Calu3 (cell line): ENCODE data around the gene SLCO2A1. TPM values are rescaled to one million over a fixed set of nuclear protein-coding genes. Genes with fewer than 3 reads are reported as not detected.

Source experiments
- BruUV-seq: library from RNA; stranded (reverse); fragments of 400-500 nt; replicated peaks from 2 replicates; lab custom pipeline; 2021; lab: Mats Ljungman, UMichigan
- CTCF ChIA-PET: fragments of 300-600 bp; sonication (Branson Sonifier 250); formaldehyde crosslinking; loops from one replicate; lab custom pipeline; 2022; ENCODE audit warnings: antibody characterized with exemption; lab: Charles Lee
- DNase-seq: peaks from one replicate; pipeline ENCODE4 v3.0.0; 2022
- H3K27ac Mint-ChIP-seq: one replicate; pipeline ENCODE4 v1.8.0; 2022; ENCODE audit warnings: mixed read lengths; ENCODE audit not compliant: unreplicated experiment
- H3K27me3 Mint-ChIP-seq: one replicate; pipeline ENCODE4 v1.8.0; 2022; ENCODE audit warnings: mixed read lengths; ENCODE audit not compliant: unreplicated experiment
- H3K36me3 Mint-ChIP-seq: one replicate; pipeline ENCODE4 v1.8.0; 2022; ENCODE audit warnings: mild to moderate bottlenecking, moderate library complexity, mixed read lengths; ENCODE audit not compliant: insufficient read depth, unreplicated experiment
- H3K4me1 Mint-ChIP-seq: one replicate; pipeline ENCODE4 v1.8.0; 2022; ENCODE audit warnings: mild to moderate bottlenecking, low read depth, mixed read lengths; ENCODE audit not compliant: unreplicated experiment
- H3K4me3 Mint-ChIP-seq: one replicate; pipeline ENCODE4 v1.8.0; 2022; ENCODE audit warnings: mild to moderate bottlenecking, low read depth, moderate library complexity, mixed read lengths; ENCODE audit not compliant: unreplicated experiment
- H3K9me3 Mint-ChIP-seq: one replicate; pipeline ENCODE4 v1.8.0; 2022; ENCODE audit warnings: low read depth, mixed read lengths; ENCODE audit not compliant: unreplicated experiment
- intact Hi-C: fragments of 100-400 bp; cut with micrococcal nuclease; formaldehyde crosslinking; loops from one replicate; pipeline ENCODE4 v1.10.0; 2022; ENCODE audit not compliant: unreplicated experiment
- total RNA-seq: library from RNA; stranded (reverse); gene quantifications from 2 replicates; pipeline ENCODE4 v1.2.3, GENCODE V29; 2022
- TF ChIP-seq, protein P1 (sequence below): fragments of 200-600 bp; IDR thresholded peaks from one replicate; pipeline ENCODE4 v1.8.0; 2022; ENCODE audit warnings: antibody characterized with exemption; ENCODE audit not compliant: unreplicated experiment

The SLCO2A1 gene
- total RNA-seq, 1 experiment from 2014 or later = not detected

DNA sequence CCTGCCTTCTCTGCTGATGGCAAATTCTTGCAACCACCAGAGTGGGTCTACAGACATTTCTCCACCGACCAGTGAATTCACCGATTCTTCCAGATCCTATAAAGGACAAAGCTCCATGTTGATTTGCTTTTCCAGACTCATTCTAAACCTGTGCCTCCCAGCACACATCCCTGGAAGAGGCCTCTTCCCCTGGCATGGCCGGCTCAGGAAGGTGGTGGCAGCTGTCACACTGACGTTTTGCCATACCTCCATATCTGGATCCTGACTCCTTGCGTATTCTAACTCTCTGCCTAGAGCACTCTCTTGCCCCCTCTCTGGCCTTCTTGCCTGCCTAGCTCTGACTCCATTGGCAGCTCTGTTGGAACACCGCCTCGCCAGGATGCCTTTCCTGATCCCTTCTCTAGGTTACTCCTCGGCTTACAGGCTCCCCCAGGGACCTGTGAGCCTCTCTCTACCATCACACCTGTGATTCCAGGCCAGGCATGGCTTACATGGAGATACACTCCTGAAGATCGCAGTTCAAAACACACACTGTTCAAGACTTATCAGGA is 31.0 kb downstream of the SLCO2A1 start:
- Mint-ChIP-seq H3K4me3 (no peak overlapping the region), H3K9me3 (no peaks in the 10 kb centered on the region), H3K36me3 (no peaks in the 10 kb centered on the region), H3K4me1 (no peaks in the 10 kb centered on the region), H3K27ac (no peak overlapping the region), H3K27me3 (peaks cover 100% of the 10 kb centered on the region)
- CTCF ChIA-PET = interaction anchor here (1.1 kb wide), 1 partner anchor 29 kb away, joined by 3 read pairs; no protein-coding TSS in a partner anchor
- TF ChIP-seq, protein P1, sequence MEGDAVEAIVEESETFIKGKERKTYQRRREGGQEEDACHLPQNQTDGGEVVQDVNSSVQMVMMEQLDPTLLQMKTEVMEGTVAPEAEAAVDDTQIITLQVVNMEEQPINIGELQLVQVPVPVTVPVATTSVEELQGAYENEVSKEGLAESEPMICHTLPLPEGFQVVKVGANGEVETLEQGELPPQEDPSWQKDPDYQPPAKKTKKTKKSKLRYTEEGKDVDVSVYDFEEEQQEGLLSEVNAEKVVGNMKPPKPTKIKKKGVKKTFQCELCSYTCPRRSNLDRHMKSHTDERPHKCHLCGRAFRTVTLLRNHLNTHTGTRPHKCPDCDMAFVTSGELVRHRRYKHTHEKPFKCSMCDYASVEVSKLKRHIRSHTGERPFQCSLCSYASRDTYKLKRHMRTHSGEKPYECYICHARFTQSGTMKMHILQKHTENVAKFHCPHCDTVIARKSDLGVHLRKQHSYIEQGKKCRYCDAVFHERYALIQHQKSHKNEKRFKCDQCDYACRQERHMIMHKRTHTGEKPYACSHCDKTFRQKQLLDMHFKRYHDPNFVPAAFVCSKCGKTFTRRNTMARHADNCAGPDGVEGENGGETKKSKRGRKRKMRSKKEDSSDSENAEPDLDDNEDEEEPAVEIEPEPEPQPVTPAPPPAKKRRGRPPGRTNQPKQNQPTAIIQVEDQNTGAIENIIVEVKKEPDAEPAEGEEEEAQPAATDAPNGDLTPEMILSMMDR = no peak
- BruUV-seq = no TSS peak
- intact Hi-C loops = no loop called here
- no peak for DNase-seq

DNA sequence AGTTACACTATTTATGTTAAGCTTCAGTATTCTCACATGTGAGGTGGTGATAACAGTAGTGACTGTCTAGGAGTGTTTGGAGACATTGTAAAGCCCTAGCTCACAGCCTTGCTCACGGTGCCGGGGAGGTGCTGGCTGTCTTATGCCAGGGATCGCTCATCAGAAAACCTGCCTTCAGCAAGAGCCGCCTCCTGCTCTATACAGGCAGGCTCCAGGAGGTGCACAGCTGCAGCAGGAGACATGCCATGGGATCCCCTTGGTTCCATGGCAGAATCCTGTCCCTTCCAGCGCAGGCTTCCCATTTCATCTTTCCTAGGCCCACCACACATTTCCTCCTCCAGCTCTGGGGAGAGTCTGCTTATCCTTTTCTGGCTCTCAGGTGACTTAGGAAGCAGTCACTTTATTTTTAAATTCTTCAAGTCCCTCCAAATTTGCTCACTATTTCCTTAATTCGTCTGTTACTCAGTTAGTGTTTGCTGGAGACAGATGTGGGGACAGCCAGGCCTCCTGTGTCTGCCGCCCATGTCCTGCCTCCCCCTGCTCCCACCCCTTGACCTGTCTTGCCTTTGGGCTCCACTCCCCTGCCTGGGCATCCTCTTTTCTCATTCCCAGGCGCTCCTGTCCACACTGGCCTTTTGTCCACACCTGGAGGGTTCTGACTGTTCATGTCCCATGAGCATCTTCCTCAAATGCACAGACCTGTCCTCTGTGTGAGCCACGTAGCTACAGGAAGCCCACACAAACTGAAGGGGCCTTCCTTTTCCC is 31.7 kb downstream of the SLCO2A1 start:
- Mint-ChIP-seq H3K9me3 (no peaks in the 10 kb centered on the region), H3K27ac (no peak overlapping the region), H3K36me3 (no peaks in the 10 kb centered on the region), H3K27me3 (peaks cover 100% of the 10 kb centered on the region), H3K4me1 (no peaks in the 10 kb centered on the region), H3K4me3 (no peak overlapping the region)
- no TSS peak for BruUV-seq
- intact Hi-C loops = no loop called here
- DNase-seq = no peak
- TF ChIP-seq, protein P1 = no peak
- CTCF ChIA-PET = interaction anchor here (1.1 kb wide), 1 partner anchor 28 kb away, joined by 3 read pairs; no protein-coding TSS in a partner anchor

DNA sequence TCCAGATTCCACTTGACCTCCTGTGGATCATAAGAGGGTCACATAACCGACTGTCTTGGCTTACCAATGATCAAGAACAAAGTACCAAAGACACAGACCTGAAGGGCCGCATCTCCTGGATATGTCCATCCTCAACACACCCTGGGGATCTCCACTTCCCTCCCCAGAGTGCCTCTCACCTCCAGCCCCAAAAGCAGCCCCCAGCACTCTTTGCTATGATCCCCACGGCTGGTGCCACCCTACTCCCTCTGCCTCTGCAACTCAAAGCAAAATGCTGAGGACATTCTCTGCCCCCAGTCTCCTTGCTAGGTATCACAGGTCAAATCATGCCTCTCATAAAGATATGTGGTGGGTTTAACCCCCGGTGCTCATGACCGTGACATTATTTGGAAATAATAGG is 32.7 kb downstream of the SLCO2A1 start:
- H3K4me1 Mint-ChIP-seq = no peaks in the 10 kb centered on the region

DNA sequence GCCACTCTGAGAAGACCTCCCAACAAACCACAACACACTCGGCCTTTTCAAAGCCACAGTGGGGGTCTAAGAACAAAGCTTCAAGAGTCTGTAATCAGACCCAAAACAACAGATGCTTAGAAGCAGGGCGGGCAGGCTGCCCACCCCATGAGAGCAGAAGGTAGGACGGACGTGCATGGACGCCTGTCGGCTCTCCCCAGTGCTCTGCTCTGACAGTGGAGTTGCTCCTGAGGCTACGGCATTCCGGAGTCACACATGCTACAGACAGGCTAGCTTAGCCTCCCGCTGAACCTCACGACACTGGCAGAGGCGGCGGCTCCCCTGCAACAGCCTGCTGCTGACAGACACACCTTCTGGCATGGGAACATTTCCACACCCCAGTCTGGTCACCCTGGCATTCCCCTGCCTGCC is 33.5 kb downstream of the SLCO2A1 start:
- DNase-seq = no peak
- Mint-ChIP-seq H3K4me1 (no peaks in the 10 kb centered on the region), H3K9me3 (no peaks in the 10 kb centered on the region), H3K36me3 (no peaks in the 10 kb centered on the region), H3K4me3 (no peak overlapping the region), H3K27ac (no peak overlapping the region), H3K27me3 (peaks cover 87% of the 10 kb centered on the region)
- BruUV-seq = no TSS peak
- intact Hi-C loops = no loop called here
- CTCF ChIA-PET = interaction anchor here (0.6 kb wide), 1 partner anchor 278 kb away, joined by 3 read pairs; no protein-coding TSS in a partner anchor
- TF ChIP-seq, protein P1 = no peak

More for the DNA sequence above, 32.7 kb downstream of the SLCO2A1 start:
- Mint-ChIP-seq H3K27me3 (peaks cover 95% of the 10 kb centered on the region), H3K36me3 (no peaks in the 10 kb centered on the region), H3K27ac (no peak overlapping the region), H3K9me3 (no peaks in the 10 kb centered on the region), H3K4me3 (no peak overlapping the region)
- BruUV-seq = no TSS peak
- intact Hi-C loops = no loop called here
- DNase-seq = no peak
- CTCF ChIA-PET = interaction anchor here (0.6 kb wide), 1 partner anchor 278 kb away, joined by 3 read pairs; no protein-coding TSS in a partner anchor
- TF ChIP-seq, protein P1 = no peak
